MM.1S (cell line): ENCODE results near the gene HKDC1.
"Not testable (repeated sequence)": the region's sequence is repeated elsewhere in the genome, so short reads cannot be mapped to it uniquely, and the experiment has no call there.

ENCODE experiments used
- DNase-seq: peaks from one replicate; pipeline ENCODE4 v3.0.0-alpha.2; 2015
- H2AFZ ChIP-seq: fragments of 300-600 bp; sonication (generic); 2 replicates; pipeline ENCODE4 v1.6.0; 2016; ENCODE audit warnings: antibody characterized with exemption, low read length
- H3F3A ChIP-seq: fragments of 300-600 bp; sonication (generic); 2 replicates; pipeline ENCODE4 v1.6.1; 2016; ENCODE audit warnings: mild to moderate bottlenecking, antibody characterized with exemption, low read length, moderate library complexity, mixed read lengths; ENCODE audit not compliant: insufficient read depth
- H3K27ac ChIP-seq: fragments of 300-600 bp; sonication (generic); 2 replicates; pipeline ENCODE4 v1.5.1; 2016; ENCODE audit warnings: mild to moderate bottlenecking, low read length
- H3K27me3 ChIP-seq: fragments of 300-600 bp; sonication (generic); replicated peaks from 2 replicates; pipeline ENCODE4 v1.6.0; 2016; ENCODE audit warnings: low read length; ENCODE audit not compliant: insufficient read depth
- H3K36me3 ChIP-seq: fragments of 300-600 bp; sonication (generic); replicated peaks from 2 replicates; pipeline ENCODE4 v1.6.1; 2016; ENCODE audit warnings: mild to moderate bottlenecking, low read length, mixed read lengths; ENCODE audit not compliant: insufficient read depth
- H3K4me1 ChIP-seq: fragments of 300-600 bp; sonication (generic); 2 replicates; pipeline ENCODE4 v1.6.1; 2016; ENCODE audit warnings: low read length, mixed read lengths
- H3K4me2 ChIP-seq: fragments of 300-600 bp; sonication (generic); 2 replicates; pipeline ENCODE4 v1.6.0; 2016; ENCODE audit warnings: low read depth, low read length
- H3K4me3 ChIP-seq: fragments of 300-600 bp; sonication (generic); 2 replicates; pipeline ENCODE4 v1.5.1; 2016; ENCODE audit warnings: low read length, mixed read lengths
- H3K79me2 ChIP-seq: fragments of 300-600 bp; sonication (generic); 2 replicates; pipeline ENCODE4 v1.6.1; 2016; ENCODE audit warnings: mixed run types, low read length, mixed read lengths
- H3K9ac ChIP-seq: fragments of 300-600 bp; sonication (generic); 2 replicates; pipeline ENCODE4 v1.6.1; 2016; ENCODE audit warnings: low read length, mixed read lengths
- H3K9me2 ChIP-seq: fragments of 300-600 bp; sonication (generic); replicated peaks from 2 replicates; pipeline ENCODE4 v1.6.1; 2016; ENCODE audit warnings: mild to moderate bottlenecking, low read length, mixed read lengths; ENCODE audit not compliant: insufficient read depth
- H3K9me3 ChIP-seq: fragments of 300-600 bp; sonication (generic); replicated peaks from 2 replicates; pipeline ENCODE4 v1.6.1; 2016; ENCODE audit warnings: mild to moderate bottlenecking, low read length, mixed read lengths; ENCODE audit not compliant: insufficient read depth
- H4K20me1 ChIP-seq: fragments of 300-600 bp; sonication (generic); 2 replicates; pipeline ENCODE4 v1.6.1; 2016; ENCODE audit warnings: mild to moderate bottlenecking, low read length, moderate library complexity, mixed read lengths; ENCODE audit not compliant: insufficient read depth
- EZH2 ChIP-seq: fragments of 300-600 bp; sonication (generic); optimal IDR thresholded peaks from 2 replicates; pipeline ENCODE3; 2017; ENCODE audit warnings: low read depth, mild to moderate bottlenecking, antibody characterized with exemption, low read length, mixed read lengths
- EZH2phosphoT487 ChIP-seq: fragments of 300-600 bp; sonication (generic); IDR thresholded peaks from 2 replicates; pipeline ENCODE4 v1.6.1; 2018; ENCODE audit warnings: antibody characterized with exemption, low read length
- TF ChIP-seq, protein P1 (sequence below): fragments of 300-600 bp; sonication (generic); IDR thresholded peaks from 2 replicates; pipeline ENCODE4 v1.5.1; 2016; ENCODE audit warnings: antibody characterized with exemption, low read length, mixed read lengths

The HKDC1 gene

DNA sequence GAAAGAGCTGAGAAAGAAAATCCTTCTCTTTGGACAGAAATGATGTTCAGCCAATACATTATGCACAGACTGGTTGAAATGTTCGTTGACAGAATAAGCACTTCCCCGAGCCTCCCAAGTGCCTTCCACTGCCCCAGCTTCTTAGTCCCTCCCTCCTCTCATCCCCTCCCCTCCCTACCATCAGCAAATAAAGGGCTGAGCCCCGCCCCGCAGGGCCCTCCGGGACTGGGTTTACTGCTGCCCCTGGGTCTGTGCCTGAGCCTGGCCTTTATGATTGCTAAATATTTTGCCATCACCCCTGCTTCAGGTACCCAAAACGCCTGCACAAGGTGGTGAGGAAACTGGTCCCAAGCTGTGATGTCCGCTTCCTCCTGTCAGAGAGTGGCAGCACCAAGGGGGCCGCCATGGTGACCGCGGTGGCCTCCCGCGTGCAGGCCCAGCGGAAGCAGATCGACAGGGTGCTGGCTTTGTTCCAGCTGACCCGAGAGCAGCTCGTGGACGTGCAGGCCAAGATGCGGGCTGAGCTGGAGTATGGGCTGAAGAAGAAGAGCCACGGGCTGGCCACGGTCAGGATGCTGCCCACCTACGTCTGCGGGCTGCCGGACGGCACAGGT is 28.1 kb downstream of the HKDC1 start:
- Histone ChIP-seq H3K27ac (no peak overlapping the region), H3K4me3 (no peak overlapping the region), H3K9me2 (no peaks in the 10 kb centered on the region), H3K36me3 (no peaks in the 10 kb centered on the region), H3K27me3 (no peaks in the 10 kb centered on the region), H3K9ac (no peak overlapping the region), H3K79me2 (no peaks in the 10 kb centered on the region), H3K4me1 (no peaks in the 10 kb centered on the region), H3F3A (no peaks in the 10 kb centered on the region), H2AFZ (no peak overlapping the region), H4K20me1 (no peaks in the 10 kb centered on the region), H3K9me3 (no peaks in the 10 kb centered on the region), H3K4me2 (no peak overlapping the region)
- DNase-seq = no peak
- TF ChIP-seq EZH2 = no peak
- no peak for TF ChIP-seq EZH2phosphoT487
- TF ChIP-seq, protein P1, sequence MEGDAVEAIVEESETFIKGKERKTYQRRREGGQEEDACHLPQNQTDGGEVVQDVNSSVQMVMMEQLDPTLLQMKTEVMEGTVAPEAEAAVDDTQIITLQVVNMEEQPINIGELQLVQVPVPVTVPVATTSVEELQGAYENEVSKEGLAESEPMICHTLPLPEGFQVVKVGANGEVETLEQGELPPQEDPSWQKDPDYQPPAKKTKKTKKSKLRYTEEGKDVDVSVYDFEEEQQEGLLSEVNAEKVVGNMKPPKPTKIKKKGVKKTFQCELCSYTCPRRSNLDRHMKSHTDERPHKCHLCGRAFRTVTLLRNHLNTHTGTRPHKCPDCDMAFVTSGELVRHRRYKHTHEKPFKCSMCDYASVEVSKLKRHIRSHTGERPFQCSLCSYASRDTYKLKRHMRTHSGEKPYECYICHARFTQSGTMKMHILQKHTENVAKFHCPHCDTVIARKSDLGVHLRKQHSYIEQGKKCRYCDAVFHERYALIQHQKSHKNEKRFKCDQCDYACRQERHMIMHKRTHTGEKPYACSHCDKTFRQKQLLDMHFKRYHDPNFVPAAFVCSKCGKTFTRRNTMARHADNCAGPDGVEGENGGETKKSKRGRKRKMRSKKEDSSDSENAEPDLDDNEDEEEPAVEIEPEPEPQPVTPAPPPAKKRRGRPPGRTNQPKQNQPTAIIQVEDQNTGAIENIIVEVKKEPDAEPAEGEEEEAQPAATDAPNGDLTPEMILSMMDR = no peak

DNA sequence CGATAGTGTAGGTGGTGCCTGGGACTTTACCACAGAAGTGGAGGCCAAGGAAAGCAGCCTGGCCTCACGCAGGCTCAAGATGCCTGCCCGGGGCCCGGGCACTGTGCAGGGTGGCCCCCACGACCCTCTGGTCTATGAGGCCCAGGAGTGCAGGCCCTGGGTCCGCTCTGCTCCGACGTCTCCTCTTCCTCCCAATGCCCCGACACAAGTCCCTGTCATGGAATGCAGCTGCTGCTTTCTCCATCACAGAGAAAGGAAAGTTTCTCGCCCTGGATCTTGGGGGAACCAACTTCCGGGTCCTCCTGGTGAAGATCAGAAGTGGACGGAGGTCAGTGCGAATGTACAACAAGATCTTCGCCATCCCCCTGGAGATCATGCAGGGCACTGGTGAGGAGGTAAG is 29.9 kb downstream of the HKDC1 start:
- Histone ChIP-seq H3K4me1 (no peaks in the 10 kb centered on the region), H3K4me3 (no peak overlapping the region), H3K9me3 (no peaks in the 10 kb centered on the region), H3K79me2 (no peaks in the 10 kb centered on the region), H3K4me2 (no peak overlapping the region), H3F3A (no peaks in the 10 kb centered on the region), H3K9ac (no peak overlapping the region), H3K27ac (no peak overlapping the region), H3K27me3 (no peaks in the 10 kb centered on the region), H3K36me3 (no peaks in the 10 kb centered on the region), H2AFZ (no peak overlapping the region), H3K9me2 (no peaks in the 10 kb centered on the region), H4K20me1 (no peaks in the 10 kb centered on the region)
- no peak for DNase-seq
- no peak for TF ChIP-seq EZH2
- TF ChIP-seq, protein P1 = no peak
- no peak for TF ChIP-seq EZH2phosphoT487

DNA sequence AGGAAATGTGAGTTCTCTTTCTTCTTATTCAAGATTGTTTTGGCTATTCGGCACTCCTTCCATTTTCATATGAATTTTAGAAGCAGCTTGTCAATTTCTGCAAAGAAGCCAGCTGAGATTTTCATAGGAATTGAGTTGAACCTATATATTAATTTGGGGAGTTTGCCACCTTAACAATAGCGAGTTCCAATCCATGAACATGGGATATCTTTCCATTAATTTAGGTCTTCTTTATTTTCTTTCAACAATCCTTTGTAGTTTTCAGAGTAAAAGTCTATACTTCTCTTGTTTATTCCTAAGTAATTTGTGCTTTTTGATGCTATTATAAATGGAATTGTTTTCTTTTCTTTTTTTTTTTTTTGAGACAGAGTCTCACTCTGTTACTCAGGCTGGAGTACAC is 31.3 kb downstream of the HKDC1 start:
- not testable (repeated sequence) for H3K9me3 ChIP-seq, H3K36me3 ChIP-seq, H2AFZ ChIP-seq, H3K4me1 ChIP-seq, H4K20me1 ChIP-seq, H3K27ac ChIP-seq, H3F3A ChIP-seq, H3K9ac ChIP-seq, H3K27me3 ChIP-seq, H3K4me2 ChIP-seq, DNase-seq, H3K9me2 ChIP-seq, H3K4me3 ChIP-seq, H3K79me2 ChIP-seq

DNA sequence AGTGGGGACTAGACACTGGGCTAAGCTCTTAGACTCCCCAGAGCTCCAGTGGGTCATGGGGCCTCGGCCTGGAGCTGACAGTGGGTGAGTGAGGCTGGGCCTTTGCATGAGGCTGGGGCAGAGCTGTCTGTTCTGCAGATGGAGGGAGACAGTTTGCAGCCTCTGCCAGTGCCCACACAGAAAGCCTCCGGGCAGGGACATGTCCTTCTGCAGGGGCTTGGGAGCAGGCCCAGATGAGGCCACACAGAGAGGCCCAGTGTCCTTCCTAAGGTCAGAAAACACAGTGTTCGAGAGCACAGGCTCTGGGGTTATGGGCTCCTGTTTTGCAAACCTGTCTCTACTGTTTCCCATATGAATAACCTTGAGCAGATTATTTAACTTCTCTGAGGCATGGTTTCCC is 33.0 kb downstream of the HKDC1 start:
- Histone ChIP-seq H3K79me2 (no peaks in the 10 kb centered on the region), H3K4me3 (no peak overlapping the region), H3K27me3 (no peaks in the 10 kb centered on the region), H3K9me3 (no peaks in the 10 kb centered on the region), H3K9ac (no peak overlapping the region), H3K36me3 (no peaks in the 10 kb centered on the region), H3K9me2 (no peaks in the 10 kb centered on the region), H4K20me1 (no peaks in the 10 kb centered on the region), H3F3A (no peaks in the 10 kb centered on the region), H3K4me1 (no peaks in the 10 kb centered on the region), H3K27ac (no peak overlapping the region), H2AFZ (no peak overlapping the region), H3K4me2 (no peak overlapping the region)
- TF ChIP-seq EZH2 (no peak), EZH2phosphoT487 (no peak)
- TF ChIP-seq, protein P1 = no peak
- DNase-seq = no peak
